Left ventricle myocardium inferior (tissue), 1 donor: ENCODE measurements around the gene FOXI2. TPM values are rescaled to one million over a fixed set of nuclear protein-coding genes. Genes with fewer than 3 reads are reported as not detected.

Experiments used
- DNase-seq: peaks from one replicate; pipeline ENCODE4 v3.0.0-alpha.2; 2020
- H3K27ac ChIP-seq: fragments of 200-600 bp; replicated peaks from 2 replicates; pipeline ENCODE4 v1.8.0; 2021
- H3K27me3 ChIP-seq: fragments of 200-600 bp; 2 replicates; pipeline ENCODE4 v1.8.0; 2021; ENCODE audit warnings: low read depth
- H3K36me3 ChIP-seq: fragments of 200-600 bp; 2 replicates; pipeline ENCODE4 v1.8.0; 2021
- H3K4me1 ChIP-seq: fragments of 200-600 bp; 2 replicates; pipeline ENCODE4 v1.8.0; 2021
- H3K4me3 ChIP-seq: fragments of 200-600 bp; 2 replicates; pipeline ENCODE4 v1.8.0; 2021; ENCODE audit warnings: mild to moderate bottlenecking, moderate library complexity
- H3K9me3 ChIP-seq: fragments of 200-600 bp; replicated peaks from 2 replicates; pipeline ENCODE4 v1.8.0; 2021
- CTCF ChIP-seq: fragments of 200-600 bp; IDR thresholded peaks from 2 replicates; pipeline ENCODE4 v1.8.0; 2021; ENCODE audit warnings: antibody characterized with exemption, mild to moderate bottlenecking, borderline replicate concordance
- intact Hi-C: fragments of 100-400 bp; cut with micrococcal nuclease; formaldehyde crosslinking; loops from one replicate; pipeline ENCODE4 v1.11.0; 2022
- total RNA-seq: library from RNA; stranded (reverse); fragmentation: NEBNext Ultra II Directional; extraction: Animal tissue kit (Norgen Biotek cat#: 25700); gene quantifications from one replicate; pipeline ENCODE4 v1.2.1, GENCODE V29; 2021
- donor health status: DM: no; HTN: yes; CAD: no; lungs with severe emphysema.

The FOXI2 gene
- total RNA-seq, 1 donor from 2014 or later: 0.08 TPM

- no peak for TF ChIP-seq CTCF
- DNase-seq: no peak
- no peak overlapping the region for H3K4me3 ChIP-seq
- H3K9me3 ChIP-seq: peaks cover 43% of the 10 kb centered on the region
- H3K36me3 ChIP-seq: no peaks in the 10 kb centered on the region
- peaks cover 41% of the 10 kb centered on the region for H3K27me3 ChIP-seq
- no peaks in the 10 kb centered on the region for H3K4me1 ChIP-seq
- intact Hi-C loops: no loop called here
- H3K27ac ChIP-seq: no peak overlapping the region
These were observed 16.1 kb upstream of the FOXI2 start for GRCh38 chr10:127720903-127721302.

GRCh38 chr10:127734753-127735152 is 2.2 kb upstream of the FOXI2 start:
- no peak for DNase-seq
- Histone ChIP-seq H3K27ac (no peak overlapping the region), H3K4me1 (peaks cover 32% of the 10 kb centered on the region), H3K27me3 (peaks cover 86% of the 10 kb centered on the region), H3K36me3 (no peaks in the 10 kb centered on the region), H3K4me3 (no peak overlapping the region), H3K9me3 (peaks cover 11% of the 10 kb centered on the region)
- intact Hi-C loops: no loop called here
- no peak for TF ChIP-seq CTCF

- Histone ChIP-seq H3K4me1 (peaks cover 32% of the 10 kb centered on the region), H3K9me3 (peaks cover 7% of the 10 kb centered on the region), H3K27me3 (peaks cover 88% of the 10 kb centered on the region), H3K36me3 (no peaks in the 10 kb centered on the region), H3K4me3 (no peak overlapping the region), H3K27ac (no peak overlapping the region)
- intact Hi-C loops: no loop called here
- no peak for TF ChIP-seq CTCF
- no peak for DNase-seq
These were observed 1.8 kb upstream of the FOXI2 start for GRCh38 chr10:127735156-127735555.

GRCh38 chr10:127735723-127736221 is 1.2 kb upstream of the FOXI2 start:
- no peak for TF ChIP-seq CTCF
- DNase-seq: no peak
- Histone ChIP-seq H3K36me3 (no peaks in the 10 kb centered on the region), H3K9me3 (peaks cover 1% of the 10 kb centered on the region), H3K27ac (no peak overlapping the region), H3K4me1 (peaks cover 32% of the 10 kb centered on the region), H3K4me3 (peak overlapping the region; percentile 54), H3K27me3 (peaks cover 94% of the 10 kb centered on the region)
- intact Hi-C loops: no loop called here

GRCh38 chr10:127736222-127736914 is 617 bp upstream of the FOXI2 start:
- Histone ChIP-seq H3K4me3 (peak overlapping the region; percentile 54), H3K27ac (peak overlapping the region; percentile 42), H3K27me3 (peaks cover 96% of the 10 kb centered on the region)

More at GRCh38 chr10:127736222-127736914, 617 bp upstream of the FOXI2 start:
- TF ChIP-seq CTCF: no peak
- intact Hi-C loops: no loop called here
- DNase-seq: no peak
- no peaks in the 10 kb centered on the region for H3K36me3 ChIP-seq
- peaks cover 32% of the 10 kb centered on the region for H3K4me1 ChIP-seq
- no peaks in the 10 kb centered on the region for H3K9me3 ChIP-seq
